K562 (cell line): ENCODE results near the gene PBRM1. TPM values are rescaled to one million over a fixed set of nuclear protein-coding genes. Genes with fewer than 3 reads are reported as not detected.

Experiments
- ATAC-seq: fragments of 200-7000 bp; cut with Tn5 transposase; 3 replicates; pipeline ENCODE4 v1.9.1; 2020; ENCODE audit warnings: moderate library complexity
- BruUV-seq: library from RNA; stranded (reverse); fragments of 400-500 nt; replicated peaks from 2 replicates; lab custom pipeline; 2021; lab: Mats Ljungman, UMichigan
- CTCF ChIA-PET: fragments of 300-600 bp; formaldehyde crosslinking; extraction: SDS; loops from one replicate; lab custom pipeline; 2021; ENCODE audit warnings: low intra/inter-chr PET ratio; lab: Yijun Ruan, JAX
- POLR2A ChIA-PET: fragments of 300-600, 350-650 bp; sonication (Branson Sonifier 250); formaldehyde crosslinking; extraction: SDS; loops from one replicate; lab custom pipeline; 2021; ENCODE audit warnings: antibody characterized with exemption, inconsistent platforms; lab: Yijun Ruan, JAX
- DNase-seq, 4 experiments: peaks; one replicate each; pipeline versions ENCODE4 v3.0.0 to v3.0.0-alpha.2; 2011 to 2018; ENCODE audit warnings: low spot score in 3 of 4, mixed read lengths in 3 of 4; ENCODE audit errors: extremely low read depth in 1 of 4
- FAIRE-seq: peaks from 2 replicates; lab custom pipeline; 2011; peaks lifted over from hg19 to GRCh38; lab: Jason Lieb, UNC
- H2AFZ ChIP-seq: 2 replicates; pipeline ENCODE4 v1.6.0; 2011; ENCODE audit warnings: low read depth, low read length, control low read depth, inconsistent platforms
- H3K27ac ChIP-seq: fragments of 200-600 bp; 3 replicates; pipeline ENCODE4 v1.8.0; 2011; ENCODE audit warnings: low read depth, mild to moderate bottlenecking, control low read depth, inconsistent platforms, low read length, moderate library complexity, mixed read lengths; ENCODE audit errors: extremely low read depth
- H3K27me3 ChIP-seq, 2 experiments: fragments of 300-600 bp in 1 of 2; 2 replicates in 1 of 2; 3 replicates in 1 of 2; pipeline versions ENCODE4 v1.6.0 to v1.8.0; 2011; ENCODE audit warnings: inconsistent platforms in 2 of 2, low read length in 2 of 2, mild to moderate bottlenecking in 1 of 2, mixed read lengths in 1 of 2, moderate library complexity in 1 of 2; ENCODE audit not compliant: control insufficient read depth in 2 of 2, insufficient read depth in 2 of 2
- H3K36me3 ChIP-seq: fragments of 300-600 bp; 3 replicates; pipeline ENCODE4 v1.8.0; 2011; ENCODE audit warnings: mild to moderate bottlenecking, low read length, inconsistent platforms; ENCODE audit not compliant: control insufficient read depth, insufficient read depth
- H3K4me1 ChIP-seq, 2 experiments: fragments of 200-600 bp in 1 of 2; replicated peaks in 1 of 2; 2 replicates in 1 of 2; 3 replicates in 1 of 2; pipeline versions ENCODE4 v1.5.1 to v1.8.0; 2011; ENCODE audit warnings: inconsistent platforms in 2 of 2, low read length in 2 of 2, mild to moderate bottlenecking in 1 of 2, mixed read lengths in 1 of 2, moderate library complexity in 1 of 2; ENCODE audit not compliant: control insufficient read depth in 2 of 2, insufficient read depth in 2 of 2
- H3K4me2 ChIP-seq: 2 replicates; pipeline ENCODE4 v1.6.1; 2011; ENCODE audit warnings: low read length, control low read depth, inconsistent platforms, mixed read lengths; ENCODE audit not compliant: insufficient read depth
- H3K4me3 ChIP-seq: fragments of 200-600 bp; sonication (generic), shearing (Covaris generic); 2 replicates; pipeline ENCODE4 v1.5.1; 2016; ENCODE audit warnings: control low read depth, inconsistent platforms
- H3K79me2 ChIP-seq: fragments of 200-600 bp; 3 replicates; pipeline ENCODE4 v1.8.0; 2011; ENCODE audit warnings: low read length, inconsistent platforms; ENCODE audit not compliant: control insufficient read depth, insufficient read depth
- H3K9ac ChIP-seq, 2 experiments: 2 replicates each; pipeline versions ENCODE4 v1.6.0 to v1.6.1; 2011; ENCODE audit warnings: low read depth in 2 of 2, low read length in 2 of 2, control low read depth in 1 of 2, inconsistent platforms in 1 of 2, mild to moderate bottlenecking in 1 of 2, mixed read lengths in 1 of 2; ENCODE audit not compliant: insufficient read depth in 1 of 2
- H3K9me1 ChIP-seq: one replicate; pipeline ENCODE4 v1.6.0; 2011; ENCODE audit warnings: inconsistent platforms, mild to moderate bottlenecking, low read length, moderate library complexity; ENCODE audit not compliant: control insufficient read depth, insufficient read depth
- H3K9me3 ChIP-seq: replicated peaks from 2 replicates; pipeline ENCODE4 v1.5.1; 2011; ENCODE audit warnings: low read depth, low read length, inconsistent platforms; ENCODE audit not compliant: control insufficient read depth, insufficient read depth
- H4K20me1 ChIP-seq: replicated peaks from 2 replicates; pipeline ENCODE4 v1.6.1; 2011; ENCODE audit warnings: low read length, inconsistent platforms, mixed read lengths; ENCODE audit not compliant: control insufficient read depth, insufficient read depth
- MED1 ChIP-seq: sonication (generic); formaldehyde crosslinking; IDR thresholded peaks from 2 replicates; pipeline ENCODE4 v1.8.1; 2023; ENCODE audit warnings: missing genetic modification reagents, borderline replicate concordance
- RCOR1 ChIP-seq, 2 experiments: IDR thresholded peaks; 2 replicates each; pipeline ENCODE4 v1.6.1; 2012; ENCODE audit warnings: low read depth in 2 of 2, low read length in 2 of 2, borderline replicate concordance in 1 of 2, improper control_type of control experiment in 1 of 2
- SREBF2 ChIP-seq: sonication (generic); formaldehyde crosslinking; IDR thresholded peaks from 2 replicates; pipeline ENCODE4 v1.4.0; 2020; ENCODE audit warnings: mild to moderate bottlenecking, missing genetic modification reagents
- ZNF518B ChIP-seq: fragments of 250-450 bp; sonication (Bioruptor Pico); IDR thresholded peaks from 2 replicates; pipeline ENCODE4 v1.5.0; 2021; ENCODE audit warnings: mild to moderate bottlenecking, moderate library complexity
- ZNF589 ChIP-seq: fragments of 200-800 bp; sonication (Bioruptor generic); IDR thresholded peaks from 2 replicates; pipeline ENCODE4 v1.6.1; 2016; ENCODE audit warnings: low read depth, missing genetic modification characterization, missing compliant biosample characterization
- ZNF76 ChIP-seq: fragments of 250-450 bp; sonication (Bioruptor Pico); IDR thresholded peaks from 2 replicates; pipeline ENCODE4 v1.4.0; 2020; ENCODE audit warnings: mild to moderate bottlenecking, moderate library complexity, borderline replicate concordance
- WGBS: fragments of 100-300 bp; shearing (Covaris generic); methylation state at CpG from one replicate; pipeline ENCODE4 v1.1.6; 2016; ENCODE audit warnings: low coverage, mixed read lengths; ENCODE audit not compliant: insufficient coverage; ENCODE audit errors: missing lambda C conversion rate; 5-methylcytosine and 5-hydroxymethylcytosine counted together
- in situ Hi-C: fragments of 300-500 bp; cut with MboI; formaldehyde crosslinking; loops from 4 replicates; pipeline ENCODE4 v1.15.0; 2018; ENCODE audit warnings: inconsistent platforms, mixed read lengths
- intact Hi-C: fragments of 100-400 bp; cut with micrococcal nuclease; formaldehyde crosslinking; loops from 2 replicates; pipeline ENCODE4 v1.14.2; 2022
- polyA plus RNA-seq, 8 experiments: library from polyadenylated mRNA; depleted of rRNA in 4 of 8; stranded (reverse) in 5 of 8; unstranded in 3 of 8; fragments of >200 nt; fragmentation: Nextera tagmentation in 2 of 8; fragmentation: Illumina TruSeq in 1 of 8; extraction: Ambion mirVana in 2 of 8; extraction: Trizol in 1 of 8; gene quantifications; 2 replicates each; pipeline versions ENCODE4 v1.2.1 to v1.2.3, GENCODE V29; 2011 to 2014; ENCODE audit warnings: inconsistent platforms in 1 of 8, missing spikeins in 1 of 8
- total RNA-seq, 7 experiments: library from RNA; depleted of rRNA in 6 of 7; stranded (reverse); fragments of >200 nt in 6 of 7; fragmentation: Illumina TruSeq in 2 of 7; extraction: Trizol in 2 of 7; gene quantifications; 2 replicates each; pipeline versions ENCODE4 v1.2.1 to v1.2.3, GENCODE V29; 2011 to 2021; ENCODE audit warnings: low replicate concordance in 1 of 7
- TF ChIP-seq, protein P1 (sequence below): fragments of 250-450 bp; sonication (Bioruptor Pico); IDR thresholded peaks from 2 replicates; pipeline ENCODE4 v1.8.0; 2022; ENCODE audit warnings: inconsistent platforms

PBRM1 gene
- total and polyA plus RNA-seq, 9 of the 15 experiments (the other 6 are each of a cell fraction or from before 2014, with no cell fraction given), result 3.9 to 31.8 (median 19.0) TPM

DNA sequence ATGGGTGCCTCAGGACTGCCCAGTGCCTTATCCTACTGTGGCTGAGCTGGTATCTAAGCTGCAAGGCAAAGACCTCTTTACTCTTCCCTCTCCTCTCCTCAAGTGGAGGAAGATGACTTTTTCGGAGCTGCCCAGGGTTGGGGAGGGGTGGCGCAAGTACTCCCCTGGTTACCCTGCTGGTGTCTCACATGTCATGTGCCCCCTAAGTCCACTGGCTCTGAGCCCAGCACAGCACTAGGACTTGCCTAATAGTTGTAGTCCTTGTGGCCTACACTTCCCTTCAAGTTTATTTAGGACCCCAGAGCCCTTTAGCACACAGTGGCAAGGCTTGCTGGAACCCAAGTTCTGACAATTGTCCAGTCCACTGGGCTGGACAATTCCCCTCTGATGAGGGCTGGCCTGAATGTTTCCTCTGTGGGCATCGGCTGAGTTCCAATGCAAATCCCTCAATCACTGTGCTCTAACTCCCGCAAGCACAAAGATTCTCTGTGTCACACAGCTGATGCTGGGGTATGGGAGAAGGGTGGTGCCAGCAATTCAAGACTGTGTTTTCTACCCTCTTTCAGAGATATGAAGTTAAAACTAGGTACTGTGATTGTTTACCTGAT is 89.0 kb downstream of the PBRM1 start:
- no peak for ATAC-seq
- H3K4me1 ChIP-seq, result no peaks in the 10 kb centered on the region
- no TSS peak for BruUV-seq
- intact Hi-C loops, result no loop called here
- no peaks in the 10 kb centered on the region for H4K20me1 ChIP-seq
- CTCF ChIA-PET, result no interaction called here
- no peak overlapping the region for H3K4me2 ChIP-seq
- H3K9me1 ChIP-seq, result no peaks in the 10 kb centered on the region
- 100% methylated on average over 4 of the region's 4 CpGs for WGBS
- no peak for FAIRE-seq
- H3K79me2 ChIP-seq, result no peaks in the 10 kb centered on the region
- H3K9ac ChIP-seq, result no peak overlapping the region
- in situ Hi-C loops, result no loop called here
- POLR2A ChIA-PET, result no interaction called here
- H3K36me3 ChIP-seq, result peaks cover 8% of the 10 kb centered on the region; the same call in 2 of the 3 replicates
- peaks cover 6% of the 10 kb centered on the region; the same call in 1 of the 2 replicates for H3K9me3 ChIP-seq
- no peak overlapping the region for H3K27ac ChIP-seq
- no peak overlapping the region for H2AFZ ChIP-seq
- no peaks in the 10 kb centered on the region for H3K27me3 ChIP-seq
- no peak for DNase-seq
- no peak overlapping the region for H3K4me3 ChIP-seq
- TF ChIP-seq ZNF76 (no peak), ZNF589 (CRISPR knock-in tag) (no peak), RCOR1 (IDR thresholded peaks at IDR 0.05; ENCODE audit: borderline replicate concordance in 1 of 2, low read depth in 2 of 2, low read length in 2 of 2) (no peak), MED1 (no peak), ZNF518B (CRISPR knock-in tag) (no peak), SREBF2 (no peak)
- TF ChIP-seq, protein P1, sequence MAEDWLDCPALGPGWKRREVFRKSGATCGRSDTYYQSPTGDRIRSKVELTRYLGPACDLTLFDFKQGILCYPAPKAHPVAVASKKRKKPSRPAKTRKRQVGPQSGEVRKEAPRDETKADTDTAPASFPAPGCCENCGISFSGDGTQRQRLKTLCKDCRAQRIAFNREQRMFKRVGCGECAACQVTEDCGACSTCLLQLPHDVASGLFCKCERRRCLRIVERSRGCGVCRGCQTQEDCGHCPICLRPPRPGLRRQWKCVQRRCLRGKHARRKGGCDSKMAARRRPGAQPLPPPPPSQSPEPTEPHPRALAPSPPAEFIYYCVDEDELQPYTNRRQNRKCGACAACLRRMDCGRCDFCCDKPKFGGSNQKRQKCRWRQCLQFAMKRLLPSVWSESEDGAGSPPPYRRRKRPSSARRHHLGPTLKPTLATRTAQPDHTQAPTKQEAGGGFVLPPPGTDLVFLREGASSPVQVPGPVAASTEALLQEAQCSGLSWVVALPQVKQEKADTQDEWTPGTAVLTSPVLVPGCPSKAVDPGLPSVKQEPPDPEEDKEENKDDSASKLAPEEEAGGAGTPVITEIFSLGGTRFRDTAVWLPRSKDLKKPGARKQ, result no peak
